GM18861 (cell line): ENCODE data around the gene OTOGL.
"Not testable (repeated sequence)": the region's sequence is repeated elsewhere in the genome, so short reads cannot be mapped to it uniquely, and the experiment has no call there.

ENCODE experiments used
- ATAC-seq: cut with Tn5 transposase; IDR thresholded peaks from one replicate; pipeline ENCODE4 v1.9.1; 2021; ENCODE audit not compliant: unreplicated experiment

Gene OTOGL

DNA sequence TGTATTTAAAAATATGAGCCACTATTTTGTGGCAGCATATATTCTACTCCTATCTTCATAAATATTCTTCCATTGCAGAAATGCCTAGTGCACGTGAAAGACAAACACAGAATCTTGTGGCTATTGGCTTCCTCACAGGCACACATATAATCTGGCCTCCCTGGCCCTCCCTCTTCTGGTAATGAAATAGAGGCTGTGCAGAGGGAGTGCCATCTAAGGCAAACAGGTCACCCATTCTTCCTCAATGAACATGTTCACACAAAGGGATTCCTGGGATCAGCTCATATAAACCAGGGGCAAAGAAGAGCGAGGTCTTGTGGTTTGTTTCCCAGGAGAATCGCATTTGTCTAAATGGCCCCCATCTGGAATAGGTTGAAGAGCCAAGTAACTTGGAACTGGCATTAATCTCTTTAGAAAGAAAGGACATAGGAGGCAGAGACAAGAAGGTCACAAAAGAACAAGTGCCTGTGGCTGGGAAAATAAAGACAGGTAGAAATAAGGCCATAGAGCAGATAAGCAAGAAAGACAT lies 173.1 kb downstream of the OTOGL start:
- no peak for ATAC-seq

- no peak for ATAC-seq
These were observed 173.8 kb downstream of the OTOGL start for GRCh38 chr12:80273144-80273543.

- no peak for ATAC-seq
These were observed 178.4 kb downstream of the OTOGL start for GRCh38 chr12:80277732-80278131.

DNA sequence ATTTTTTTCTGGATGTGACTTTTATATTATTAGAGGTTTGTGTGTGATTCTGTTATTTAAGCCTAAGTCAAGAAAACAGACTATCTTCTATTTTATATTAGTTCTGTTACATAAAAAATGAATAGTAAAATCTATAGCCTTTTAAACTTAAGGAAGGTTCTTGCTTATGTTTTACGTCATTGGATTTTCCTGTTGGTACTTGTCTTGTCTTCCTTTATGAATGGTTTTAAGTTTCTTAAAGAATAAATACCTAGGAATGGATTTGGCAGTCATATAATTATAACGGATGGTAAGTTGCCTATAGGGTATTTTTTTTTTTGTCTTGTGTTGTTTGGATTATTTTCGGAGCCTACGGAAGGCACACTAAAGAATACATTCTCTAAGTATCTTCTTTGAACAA lies 182.9 kb downstream of the OTOGL start:
- ATAC-seq, result no peak

DNA sequence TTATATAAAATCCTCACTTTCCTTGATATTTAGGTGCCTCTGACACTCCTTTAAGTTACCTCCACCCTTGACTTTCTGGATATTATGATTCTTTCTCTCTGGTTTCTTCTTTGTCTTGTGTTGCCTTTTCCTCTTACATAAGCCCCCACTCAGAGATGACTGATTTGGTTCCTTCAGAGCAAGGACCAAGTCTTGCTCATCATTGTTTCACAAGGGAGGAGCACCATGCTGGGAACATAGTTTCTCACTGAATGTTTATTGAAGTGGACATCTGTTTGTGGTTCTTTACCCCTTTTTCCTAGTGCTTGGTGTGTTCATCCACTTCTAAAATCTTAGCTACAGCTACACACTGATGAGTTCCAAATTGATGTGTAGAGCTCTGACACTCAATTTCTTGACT lies 183.4 kb downstream of the OTOGL start:
- no peak for ATAC-seq

GRCh38 chr12:80291108-80291754 lies 191.9 kb downstream of the OTOGL start:
- peak; percentile 70 for ATAC-seq

- ATAC-seq, result no peak
These were observed 194.0 kb downstream of the OTOGL start for GRCh38 chr12:80293347-80293746.

GRCh38 chr12:80293759-80294158 lies 194.4 kb downstream of the OTOGL start:
- ATAC-seq, result peak; percentile 33

DNA sequence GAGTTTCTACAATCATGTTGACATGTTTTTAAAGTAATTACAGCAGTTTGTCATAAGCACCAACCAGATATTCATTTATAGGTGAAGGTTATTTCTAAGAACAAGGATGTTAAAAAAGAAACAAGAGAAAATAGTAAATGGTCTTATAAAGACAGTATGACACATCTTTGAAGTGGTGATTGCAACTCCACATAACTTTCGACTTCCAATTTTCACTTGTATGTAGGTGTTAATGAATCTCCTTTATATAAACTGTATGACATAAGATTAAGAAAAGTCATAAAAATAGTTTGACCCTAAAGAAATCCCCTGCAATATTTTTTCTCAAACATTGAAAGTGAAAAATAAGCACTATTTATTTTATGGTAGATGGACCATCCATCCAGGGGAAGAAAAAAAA lies 199.9 kb downstream of the OTOGL start:
- no peak for ATAC-seq

DNA sequence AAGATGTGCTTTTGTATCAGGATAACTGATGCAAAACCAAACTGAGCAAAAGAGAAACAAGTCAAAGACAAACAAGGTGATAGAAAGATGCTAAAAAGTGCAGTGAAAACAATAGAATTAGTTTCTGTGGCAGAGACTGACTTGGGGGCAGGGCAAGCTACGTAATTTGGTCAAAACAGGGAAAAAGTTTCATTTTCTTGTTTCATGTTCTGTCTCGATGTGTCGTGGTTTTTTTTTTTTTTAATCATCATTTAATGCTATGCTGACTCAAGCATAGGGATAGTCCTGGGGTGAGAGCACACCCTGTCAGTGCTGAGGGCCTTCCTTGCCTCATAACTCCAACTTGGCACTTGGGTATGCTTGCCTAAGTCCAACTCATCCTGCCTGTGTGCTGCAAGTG lies 200.6 kb downstream of the OTOGL start:
- ATAC-seq, result peak; percentile 58

- not testable (repeated sequence) for ATAC-seq
These were observed 208.1 kb downstream of the OTOGL start for GRCh38 chr12:80307436-80307835.

- no peak for ATAC-seq
These were observed 213.9 kb downstream of the OTOGL start for GRCh38 chr12:80313209-80313608.

DNA sequence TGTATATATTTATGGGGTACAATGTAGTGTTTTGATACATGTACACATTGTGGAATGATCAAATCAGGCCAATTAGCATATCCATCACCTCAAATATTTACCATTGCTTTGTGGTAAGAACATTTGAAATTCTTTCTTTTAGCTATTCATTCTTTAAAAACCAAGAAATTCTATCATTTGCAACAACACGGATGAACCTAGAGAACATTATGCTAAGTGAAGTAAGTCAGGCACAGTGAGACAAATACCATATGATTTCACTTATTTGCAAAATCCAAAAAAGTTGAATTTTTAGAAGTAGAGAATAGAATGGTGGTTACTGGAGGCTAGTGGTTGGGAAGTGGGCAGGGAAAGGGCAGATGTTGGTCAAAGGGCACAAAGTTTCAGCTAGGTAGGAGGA lies 215.4 kb downstream of the OTOGL start:
- no peak for ATAC-seq

DNA sequence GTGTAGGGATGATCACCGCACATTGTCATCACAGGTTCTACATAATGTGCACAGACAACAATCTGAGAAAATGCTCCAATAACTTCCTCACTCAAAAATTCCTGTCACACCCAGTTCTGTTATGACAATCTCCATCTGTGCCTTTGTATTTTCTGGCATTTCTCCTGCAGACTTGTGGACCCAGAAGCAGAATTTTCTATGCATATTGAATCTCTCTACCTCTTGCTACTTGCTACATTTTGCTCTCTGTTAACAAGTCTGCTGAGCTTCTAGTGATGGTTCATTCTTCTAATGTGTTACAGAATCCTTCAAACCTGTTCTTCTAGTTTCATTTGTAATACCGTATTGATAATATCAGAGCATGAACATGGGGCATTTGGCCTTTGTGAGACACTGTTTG lies 216.9 kb downstream of the OTOGL start:
- ATAC-seq, result no peak

DNA sequence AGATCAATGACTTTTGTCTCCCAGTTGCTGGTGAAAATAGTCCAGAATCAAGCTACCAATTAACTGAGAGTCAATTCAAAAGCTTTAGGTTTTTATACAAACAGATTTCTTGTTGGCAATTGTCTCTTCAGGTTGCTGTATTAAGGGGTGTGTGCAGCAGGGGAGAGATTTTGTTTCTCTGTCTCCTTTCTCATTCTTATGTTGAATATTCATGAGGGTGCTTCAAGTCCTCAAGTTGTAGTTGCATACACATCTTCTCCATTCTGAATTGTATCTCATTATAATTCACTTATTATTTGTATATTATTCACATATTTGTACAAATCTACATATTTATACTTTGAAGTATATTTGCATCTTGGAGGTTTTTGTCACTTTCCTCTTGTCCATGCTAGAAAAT lies 218.0 kb downstream of the OTOGL start:
- no peak for ATAC-seq

DNA sequence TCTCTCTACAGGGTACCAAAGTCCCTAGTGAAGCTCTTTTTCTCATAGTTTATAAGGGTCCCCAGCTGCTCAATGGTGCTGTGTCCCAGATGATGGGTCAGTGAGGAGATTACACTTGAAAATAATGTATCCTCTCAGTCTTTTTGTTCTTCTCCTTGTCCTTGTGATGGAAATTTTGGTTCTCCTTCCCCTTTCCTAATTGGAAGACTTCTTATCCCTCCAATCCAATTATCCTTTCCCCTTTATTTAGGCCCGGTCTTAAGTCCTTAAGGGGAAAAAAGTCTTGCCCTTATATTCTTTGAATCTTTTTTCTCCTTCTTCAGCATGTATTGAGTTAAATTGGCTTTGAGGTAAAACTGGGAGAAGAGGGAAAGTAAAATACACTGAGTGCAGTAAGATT lies 218.6 kb downstream of the OTOGL start:
- no peak for ATAC-seq

GRCh38 chr12:80320121-80320678 lies 220.9 kb downstream of the OTOGL start:
- no peak for ATAC-seq

DNA sequence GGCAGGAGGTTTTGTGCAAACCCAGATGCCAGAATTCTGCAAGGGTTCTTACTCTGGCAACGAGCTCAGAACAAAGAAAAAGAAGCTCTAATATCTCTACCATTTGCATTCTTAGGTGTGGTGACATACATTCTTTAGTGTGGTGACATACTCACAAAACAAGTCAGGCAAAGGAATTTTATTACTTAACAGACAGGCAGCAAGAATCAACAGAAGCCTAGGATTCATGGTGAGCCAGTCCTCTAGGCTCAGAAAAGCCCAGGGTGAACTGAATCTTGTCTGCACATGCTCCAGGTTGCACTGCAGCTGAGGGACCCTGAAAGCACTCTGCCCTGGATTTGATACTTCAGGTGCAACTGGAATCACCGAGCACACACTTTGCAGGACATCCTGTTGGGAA lies 222.3 kb downstream of the OTOGL start:
- no peak for ATAC-seq

DNA sequence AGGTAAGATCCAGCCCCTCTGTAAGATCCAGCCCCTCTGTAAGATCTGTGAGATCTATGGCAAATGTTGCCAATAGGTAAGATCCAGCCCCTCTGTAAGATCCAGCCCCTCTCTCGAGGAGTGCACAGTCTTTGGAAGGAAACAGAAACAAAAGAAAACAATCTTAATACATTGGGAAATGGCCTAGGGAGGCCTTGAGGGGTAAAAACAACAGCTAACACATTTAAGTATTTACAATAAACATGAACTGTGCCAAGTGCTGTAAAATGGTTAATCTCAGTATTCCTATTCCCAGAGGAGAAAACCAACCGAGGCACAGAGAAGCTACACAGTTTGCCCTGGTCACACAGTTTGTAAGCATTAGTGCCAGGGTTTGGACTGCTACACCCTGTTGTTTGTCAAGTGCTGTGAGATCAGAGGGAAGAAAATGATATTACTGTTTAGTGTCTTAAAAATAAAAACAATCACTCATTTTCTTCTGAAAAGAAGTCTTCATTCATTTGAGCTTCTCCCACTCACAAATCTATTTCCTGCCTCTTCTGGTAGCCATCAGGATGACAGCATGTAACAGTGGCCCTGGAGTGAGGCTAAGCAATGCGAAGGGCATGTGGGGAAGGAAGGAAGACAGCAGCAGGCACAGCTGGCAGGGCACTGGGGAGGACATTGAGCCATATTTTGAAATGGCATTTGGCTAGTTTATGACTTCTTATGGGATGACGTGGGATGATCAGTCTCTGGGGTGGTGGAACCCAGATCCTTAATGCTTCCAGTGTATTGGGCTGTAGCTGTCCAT lies 226.0 kb downstream of the OTOGL start:
- no peak for ATAC-seq

DNA sequence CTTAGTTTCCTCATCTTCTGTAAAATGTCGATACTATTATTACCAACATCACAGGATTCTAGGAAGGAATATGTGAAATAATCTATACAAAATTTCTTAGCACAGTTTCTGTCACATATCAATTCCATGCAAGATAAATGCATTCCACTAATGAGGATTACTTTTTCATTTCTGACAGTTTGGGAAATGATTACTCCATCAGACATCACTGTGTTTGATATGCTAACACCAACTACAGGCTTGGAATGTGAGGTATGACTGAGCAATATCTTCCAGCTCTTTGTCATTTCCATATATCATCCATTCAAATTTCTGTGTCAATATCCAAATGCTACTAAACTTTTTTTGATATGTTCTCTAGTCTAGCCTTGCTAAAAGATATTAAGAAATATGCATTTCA lies 233.5 kb downstream of the OTOGL start:
- no peak for ATAC-seq

- no peak for ATAC-seq
These were observed 253.1 kb downstream of the OTOGL start for GRCh38 chr12:80352474-80352873.

DNA sequence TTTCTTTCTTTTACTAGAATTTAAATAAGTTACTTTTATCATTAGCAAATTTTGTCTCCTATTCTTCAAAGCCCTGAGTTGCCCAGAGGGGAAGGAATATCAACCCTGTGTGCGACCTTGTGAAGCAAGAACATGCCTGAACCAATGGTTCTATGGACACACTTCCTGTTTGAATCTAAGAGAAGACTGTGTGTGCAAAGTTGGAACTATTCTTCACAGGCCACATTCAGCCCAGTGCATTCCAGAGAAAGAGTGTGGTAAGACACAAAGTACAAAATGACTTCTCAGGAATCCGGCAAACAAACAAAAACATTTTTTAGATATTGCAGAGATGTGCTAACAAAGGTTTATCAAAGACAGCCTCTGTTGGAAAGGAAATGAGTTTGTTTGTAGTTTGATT lies 253.9 kb downstream of the OTOGL start:
- ATAC-seq, result no peak
